ENCODE results near the gene BACH2.

DNA sequence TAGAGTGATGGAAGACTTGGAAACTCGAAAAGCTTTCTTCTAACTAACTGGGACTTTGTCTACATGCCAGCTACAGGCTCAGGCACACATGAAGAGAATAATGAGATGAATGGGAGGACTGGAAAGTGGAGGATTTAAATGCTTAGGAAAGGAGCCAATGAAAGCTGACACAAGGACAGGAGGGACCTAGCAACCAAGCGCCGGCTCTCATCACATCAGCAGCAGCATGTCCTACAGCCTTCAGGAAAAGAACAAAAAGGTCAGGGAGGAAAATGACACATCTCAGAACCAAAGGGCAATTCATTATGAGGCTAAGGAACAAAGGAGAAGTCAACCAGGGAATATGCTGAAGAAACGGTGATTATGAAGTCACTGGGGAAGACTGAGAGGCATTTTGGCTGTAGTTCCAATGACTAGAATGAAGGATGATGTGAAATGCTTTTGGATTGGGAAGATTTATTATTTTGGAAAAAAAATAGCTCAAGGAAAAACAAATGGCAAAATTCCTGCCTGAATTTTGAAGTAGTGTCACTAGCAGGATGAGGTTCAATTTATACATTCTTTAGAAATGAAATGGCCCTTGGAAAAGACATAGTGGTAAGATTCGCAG is 5.7 kb downstream of the BACH2 start:
- TF ChIP-seq, protein P1, sequence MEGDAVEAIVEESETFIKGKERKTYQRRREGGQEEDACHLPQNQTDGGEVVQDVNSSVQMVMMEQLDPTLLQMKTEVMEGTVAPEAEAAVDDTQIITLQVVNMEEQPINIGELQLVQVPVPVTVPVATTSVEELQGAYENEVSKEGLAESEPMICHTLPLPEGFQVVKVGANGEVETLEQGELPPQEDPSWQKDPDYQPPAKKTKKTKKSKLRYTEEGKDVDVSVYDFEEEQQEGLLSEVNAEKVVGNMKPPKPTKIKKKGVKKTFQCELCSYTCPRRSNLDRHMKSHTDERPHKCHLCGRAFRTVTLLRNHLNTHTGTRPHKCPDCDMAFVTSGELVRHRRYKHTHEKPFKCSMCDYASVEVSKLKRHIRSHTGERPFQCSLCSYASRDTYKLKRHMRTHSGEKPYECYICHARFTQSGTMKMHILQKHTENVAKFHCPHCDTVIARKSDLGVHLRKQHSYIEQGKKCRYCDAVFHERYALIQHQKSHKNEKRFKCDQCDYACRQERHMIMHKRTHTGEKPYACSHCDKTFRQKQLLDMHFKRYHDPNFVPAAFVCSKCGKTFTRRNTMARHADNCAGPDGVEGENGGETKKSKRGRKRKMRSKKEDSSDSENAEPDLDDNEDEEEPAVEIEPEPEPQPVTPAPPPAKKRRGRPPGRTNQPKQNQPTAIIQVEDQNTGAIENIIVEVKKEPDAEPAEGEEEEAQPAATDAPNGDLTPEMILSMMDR (conservative IDR thresholded peaks at IDR 0.05; ENCODE audit: low read depth in 2 of 2), result no peak
- TF ChIP-seq JUNB (IDR thresholded peaks at IDR 0.05; ENCODE audit: unreplicated experiment) (no peak), POLR2AphosphoS5 (IDR thresholded peaks at IDR 0.05; ENCODE audit: low read depth) (no peak), EZH2 (IDR thresholded peaks at IDR 0.05; ENCODE audit: low read depth, unreplicated experiment) (no peak), CREB1 (CRISPR knock-in tag; IDR thresholded peaks at IDR 0.05; ENCODE audit: low read depth) (no peak), ZNF114 (CRISPR knock-in tag; IDR thresholded peaks at IDR 0.05) (no peak), EZH2phosphoT487 (IDR thresholded peaks at IDR 0.05; ENCODE audit: unreplicated experiment) (no peak), NANOG (IDR thresholded peaks at IDR 0.05; ENCODE audit: borderline replicate concordance) (no peak), STAT1 (IDR thresholded peaks at IDR 0.05; ENCODE audit: unreplicated experiment) (no peak), ZNF331 (CRISPR knock-in tag; IDR thresholded peaks at IDR 0.05; ENCODE audit: low read depth) (no peak)
- TF ChIP-seq, protein P2, sequence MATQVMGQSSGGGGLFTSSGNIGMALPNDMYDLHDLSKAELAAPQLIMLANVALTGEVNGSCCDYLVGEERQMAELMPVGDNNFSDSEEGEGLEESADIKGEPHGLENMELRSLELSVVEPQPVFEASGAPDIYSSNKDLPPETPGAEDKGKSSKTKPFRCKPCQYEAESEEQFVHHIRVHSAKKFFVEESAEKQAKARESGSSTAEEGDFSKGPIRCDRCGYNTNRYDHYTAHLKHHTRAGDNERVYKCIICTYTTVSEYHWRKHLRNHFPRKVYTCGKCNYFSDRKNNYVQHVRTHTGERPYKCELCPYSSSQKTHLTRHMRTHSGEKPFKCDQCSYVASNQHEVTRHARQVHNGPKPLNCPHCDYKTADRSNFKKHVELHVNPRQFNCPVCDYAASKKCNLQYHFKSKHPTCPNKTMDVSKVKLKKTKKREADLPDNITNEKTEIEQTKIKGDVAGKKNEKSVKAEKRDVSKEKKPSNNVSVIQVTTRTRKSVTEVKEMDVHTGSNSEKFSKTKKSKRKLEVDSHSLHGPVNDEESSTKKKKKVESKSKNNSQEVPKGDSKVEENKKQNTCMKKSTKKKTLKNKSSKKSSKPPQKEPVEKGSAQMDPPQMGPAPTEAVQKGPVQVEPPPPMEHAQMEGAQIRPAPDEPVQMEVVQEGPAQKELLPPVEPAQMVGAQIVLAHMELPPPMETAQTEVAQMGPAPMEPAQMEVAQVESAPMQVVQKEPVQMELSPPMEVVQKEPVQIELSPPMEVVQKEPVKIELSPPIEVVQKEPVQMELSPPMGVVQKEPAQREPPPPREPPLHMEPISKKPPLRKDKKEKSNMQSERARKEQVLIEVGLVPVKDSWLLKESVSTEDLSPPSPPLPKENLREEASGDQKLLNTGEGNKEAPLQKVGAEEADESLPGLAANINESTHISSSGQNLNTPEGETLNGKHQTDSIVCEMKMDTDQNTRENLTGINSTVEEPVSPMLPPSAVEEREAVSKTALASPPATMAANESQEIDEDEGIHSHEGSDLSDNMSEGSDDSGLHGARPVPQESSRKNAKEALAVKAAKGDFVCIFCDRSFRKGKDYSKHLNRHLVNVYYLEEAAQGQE (IDR thresholded peaks at IDR 0.05; ENCODE audit: unreplicated experiment), result no peak
- TF ChIP-seq, protein P3, sequence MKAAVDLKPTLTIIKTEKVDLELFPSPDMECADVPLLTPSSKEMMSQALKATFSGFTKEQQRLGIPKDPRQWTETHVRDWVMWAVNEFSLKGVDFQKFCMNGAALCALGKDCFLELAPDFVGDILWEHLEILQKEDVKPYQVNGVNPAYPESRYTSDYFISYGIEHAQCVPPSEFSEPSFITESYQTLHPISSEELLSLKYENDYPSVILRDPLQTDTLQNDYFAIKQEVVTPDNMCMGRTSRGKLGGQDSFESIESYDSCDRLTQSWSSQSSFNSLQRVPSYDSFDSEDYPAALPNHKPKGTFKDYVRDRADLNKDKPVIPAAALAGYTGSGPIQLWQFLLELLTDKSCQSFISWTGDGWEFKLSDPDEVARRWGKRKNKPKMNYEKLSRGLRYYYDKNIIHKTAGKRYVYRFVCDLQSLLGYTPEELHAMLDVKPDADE (IDR thresholded peaks at IDR 0.05), result no peak
- TF ChIP-seq, protein P4, sequence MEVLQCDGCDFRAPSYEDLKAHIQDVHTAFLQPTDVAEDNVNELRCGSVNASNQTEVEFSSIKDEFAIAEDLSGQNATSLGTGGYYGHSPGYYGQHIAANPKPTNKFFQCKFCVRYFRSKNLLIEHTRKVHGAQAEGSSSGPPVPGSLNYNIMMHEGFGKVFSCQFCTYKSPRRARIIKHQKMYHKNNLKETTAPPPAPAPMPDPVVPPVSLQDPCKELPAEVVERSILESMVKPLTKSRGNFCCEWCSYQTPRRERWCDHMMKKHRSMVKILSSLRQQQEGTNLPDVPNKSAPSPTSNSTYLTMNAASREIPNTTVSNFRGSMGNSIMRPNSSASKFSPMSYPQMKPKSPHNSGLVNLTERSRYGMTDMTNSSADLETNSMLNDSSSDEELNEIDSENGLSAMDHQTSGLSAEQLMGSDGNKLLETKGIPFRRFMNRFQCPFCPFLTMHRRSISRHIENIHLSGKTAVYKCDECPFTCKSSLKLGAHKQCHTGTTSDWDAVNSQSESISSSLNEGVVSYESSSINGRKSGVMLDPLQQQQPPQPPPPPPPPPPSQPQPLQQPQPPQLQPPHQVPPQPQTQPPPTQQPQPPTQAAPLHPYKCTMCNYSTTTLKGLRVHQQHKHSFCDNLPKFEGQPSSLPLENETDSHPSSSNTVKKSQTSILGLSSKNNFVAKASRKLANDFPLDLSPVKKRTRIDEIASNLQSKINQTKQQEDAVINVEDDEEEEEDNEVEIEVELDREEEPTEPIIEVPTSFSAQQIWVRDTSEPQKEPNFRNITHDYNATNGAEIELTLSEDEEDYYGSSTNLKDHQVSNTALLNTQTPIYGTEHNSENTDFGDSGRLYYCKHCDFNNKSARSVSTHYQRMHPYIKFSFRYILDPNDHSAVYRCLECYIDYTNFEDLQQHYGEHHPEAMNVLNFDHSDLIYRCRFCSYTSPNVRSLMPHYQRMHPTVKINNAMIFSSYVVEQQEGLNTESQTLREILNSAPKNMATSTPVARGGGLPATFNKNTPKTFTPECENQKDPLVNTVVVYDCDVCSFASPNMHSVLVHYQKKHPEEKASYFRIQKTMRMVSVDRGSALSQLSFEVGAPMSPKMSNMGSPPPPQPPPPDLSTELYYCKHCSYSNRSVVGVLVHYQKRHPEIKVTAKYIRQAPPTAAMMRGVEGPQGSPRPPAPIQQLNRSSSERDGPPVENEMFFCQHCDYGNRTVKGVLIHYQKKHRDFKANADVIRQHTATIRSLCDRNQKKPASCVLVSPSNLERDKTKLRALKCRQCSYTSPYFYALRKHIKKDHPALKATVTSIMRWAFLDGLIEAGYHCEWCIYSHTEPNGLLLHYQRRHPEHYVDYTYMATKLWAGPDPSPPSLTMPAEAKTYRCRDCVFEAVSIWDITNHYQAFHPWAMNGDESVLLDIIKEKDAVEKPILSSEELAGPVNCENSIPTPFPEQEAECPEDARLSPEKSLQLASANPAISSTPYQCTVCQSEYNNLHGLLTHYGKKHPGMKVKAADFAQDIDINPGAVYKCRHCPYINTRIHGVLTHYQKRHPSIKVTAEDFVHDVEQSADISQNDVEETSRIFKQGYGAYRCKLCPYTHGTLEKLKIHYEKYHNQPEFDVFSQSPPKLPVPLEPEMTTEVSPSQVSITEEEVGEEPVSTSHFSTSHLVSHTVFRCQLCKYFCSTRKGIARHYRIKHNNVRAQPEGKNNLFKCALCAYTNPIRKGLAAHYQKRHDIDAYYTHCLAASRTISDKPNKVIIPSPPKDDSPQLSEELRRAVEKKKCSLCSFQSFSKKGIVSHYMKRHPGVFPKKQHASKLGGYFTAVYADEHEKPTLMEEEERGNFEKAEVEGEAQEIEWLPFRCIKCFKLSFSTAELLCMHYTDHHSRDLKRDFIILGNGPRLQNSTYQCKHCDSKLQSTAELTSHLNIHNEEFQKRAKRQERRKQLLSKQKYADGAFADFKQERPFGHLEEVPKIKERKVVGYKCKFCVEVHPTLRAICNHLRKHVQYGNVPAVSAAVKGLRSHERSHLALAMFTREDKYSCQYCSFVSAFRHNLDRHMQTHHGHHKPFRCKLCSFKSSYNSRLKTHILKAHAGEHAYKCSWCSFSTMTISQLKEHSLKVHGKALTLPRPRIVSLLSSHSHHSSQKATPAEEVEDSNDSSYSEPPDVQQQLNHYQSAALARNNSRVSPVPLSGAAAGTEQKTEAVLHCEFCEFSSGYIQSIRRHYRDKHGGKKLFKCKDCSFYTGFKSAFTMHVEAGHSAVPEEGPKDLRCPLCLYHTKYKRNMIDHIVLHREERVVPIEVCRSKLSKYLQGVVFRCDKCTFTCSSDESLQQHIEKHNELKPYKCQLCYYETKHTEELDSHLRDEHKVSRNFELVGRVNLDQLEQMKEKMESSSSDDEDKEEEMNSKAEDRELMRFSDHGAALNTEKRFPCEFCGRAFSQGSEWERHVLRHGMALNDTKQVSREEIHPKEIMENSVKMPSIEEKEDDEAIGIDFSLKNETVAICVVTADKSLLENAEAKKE (CRISPR knock-in tag; IDR thresholded peaks at IDR 0.05), result no peak

All from GM23338 (cell line).